KG1 (cell line): ENCODE measurements around the gene ETV3.

Experiments
- DNase-seq: peaks from one replicate; lab custom pipeline; 2025; lab: John Stamatoyannopoulos, UW

Gene ETV3

DNA sequence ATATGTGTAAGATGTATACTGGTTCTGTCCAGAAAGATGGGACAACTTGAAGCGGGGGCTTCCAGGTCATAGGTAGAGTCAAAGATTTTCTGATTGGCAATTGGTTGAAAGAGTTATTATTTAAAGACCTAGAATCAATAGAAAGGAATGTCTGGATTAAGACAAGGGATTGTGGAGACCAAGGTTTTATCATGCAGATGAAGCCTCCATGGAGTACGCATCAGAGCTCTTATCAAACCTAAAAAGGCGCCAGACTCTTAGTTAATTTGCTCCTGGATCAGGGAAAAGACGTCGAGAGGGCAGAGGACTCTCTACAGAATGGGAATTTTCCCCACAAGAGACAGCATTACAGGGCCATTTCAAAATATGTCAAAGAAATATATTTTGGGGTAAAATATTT is 23.7 kb upstream of the ETV3 start:
- DNase-seq = no peak

- DNase-seq = no peak
These were observed 20.8 kb upstream of the ETV3 start for GRCh38 chr1:157158967-157159366.

- no peak for DNase-seq
These were observed 19.5 kb upstream of the ETV3 start for GRCh38 chr1:157157501-157158190.

GRCh38 chr1:157156058-157156541 is 17.9 kb upstream of the ETV3 start:
- DNase-seq = peak; percentile 32

- no peak for DNase-seq
These were observed 17.5 kb upstream of the ETV3 start for GRCh38 chr1:157155658-157156057.

GRCh38 chr1:157154940-157155514 is 16.8 kb upstream of the ETV3 start:
- no peak for DNase-seq

- DNase-seq = no peak
These were observed 16.1 kb upstream of the ETV3 start for GRCh38 chr1:157154291-157154690.

DNA sequence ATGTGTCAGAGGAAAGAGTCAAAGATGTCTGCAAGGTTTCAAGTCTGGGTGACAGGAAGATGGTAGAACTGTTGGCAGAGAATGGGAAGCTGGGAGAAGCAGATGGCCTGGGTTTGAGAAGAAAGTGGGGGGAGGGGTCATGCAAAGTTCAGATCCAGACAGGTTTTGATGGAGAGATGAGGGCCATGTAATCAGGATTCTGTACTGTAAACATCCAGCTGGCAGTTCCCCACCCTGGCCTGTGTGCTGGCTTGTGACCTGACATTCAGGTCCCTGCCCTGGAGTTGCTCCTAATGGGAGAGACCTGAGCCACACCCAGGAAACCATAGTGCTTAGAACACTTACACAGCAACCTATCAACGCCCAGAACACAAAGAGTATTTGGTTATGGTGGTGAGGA is 15.6 kb upstream of the ETV3 start:
- no peak for DNase-seq

DNA sequence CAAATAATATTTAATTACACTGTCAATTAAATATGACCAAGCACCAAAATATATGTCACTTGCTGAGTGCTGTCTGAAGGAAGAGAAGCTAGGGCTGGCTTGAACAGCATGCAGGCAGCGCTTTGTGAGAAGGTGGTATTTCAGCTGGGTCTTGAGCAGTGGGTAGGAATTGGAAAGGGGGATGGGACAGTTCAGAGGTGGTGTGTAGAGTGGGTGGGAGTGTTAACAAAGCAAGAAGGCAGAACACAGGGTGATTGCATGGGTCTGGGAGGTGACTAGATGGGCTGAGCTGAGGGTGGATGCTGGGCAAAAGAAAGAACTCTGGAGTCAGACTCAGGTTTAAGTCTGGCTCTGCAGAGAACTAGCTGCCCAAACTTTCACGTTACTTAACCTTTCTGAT is 14.3 kb upstream of the ETV3 start:
- DNase-seq = no peak

DNA sequence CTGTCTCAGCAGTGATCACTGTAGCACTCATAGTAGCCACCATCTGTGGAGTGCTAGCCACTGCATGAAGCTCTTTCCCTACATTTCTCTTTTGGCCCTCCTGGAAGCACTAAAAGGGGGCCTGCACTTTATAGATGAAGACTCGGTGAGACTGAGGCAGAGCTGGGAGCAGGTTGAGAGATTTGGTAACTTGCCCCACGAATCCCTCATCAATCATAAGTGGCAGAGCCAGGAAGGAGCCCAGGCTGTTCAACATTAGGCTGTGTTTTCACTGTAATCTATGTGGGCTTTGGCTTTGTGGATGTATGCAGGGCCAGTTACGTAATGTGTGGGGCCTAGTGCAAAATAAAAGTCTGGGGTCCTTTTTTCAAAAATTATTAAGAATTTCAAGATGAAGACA is 13.3 kb upstream of the ETV3 start:
- DNase-seq = no peak

DNA sequence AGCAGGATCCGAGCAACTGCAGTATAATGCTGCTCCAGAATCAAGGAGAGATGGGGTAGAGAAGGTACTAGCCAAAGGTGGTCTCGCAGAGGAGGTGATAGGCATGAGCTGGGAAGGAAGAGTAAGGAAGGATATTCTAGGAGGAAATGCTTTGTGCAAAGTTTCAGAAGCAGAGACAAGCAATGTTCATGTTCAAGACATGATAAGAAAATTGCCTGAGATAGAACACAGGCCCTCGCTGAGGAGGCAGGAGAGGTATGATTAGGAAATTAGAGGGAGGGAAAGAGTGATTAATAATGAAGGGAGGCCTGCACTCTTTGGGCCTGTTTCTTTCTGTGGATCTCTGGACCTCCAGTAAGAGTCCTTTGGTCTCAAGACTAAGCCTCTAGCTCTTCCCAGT is 12.9 kb upstream of the ETV3 start:
- DNase-seq = no peak

GRCh38 chr1:157150631-157151030 is 12.4 kb upstream of the ETV3 start:
- no peak for DNase-seq

DNA sequence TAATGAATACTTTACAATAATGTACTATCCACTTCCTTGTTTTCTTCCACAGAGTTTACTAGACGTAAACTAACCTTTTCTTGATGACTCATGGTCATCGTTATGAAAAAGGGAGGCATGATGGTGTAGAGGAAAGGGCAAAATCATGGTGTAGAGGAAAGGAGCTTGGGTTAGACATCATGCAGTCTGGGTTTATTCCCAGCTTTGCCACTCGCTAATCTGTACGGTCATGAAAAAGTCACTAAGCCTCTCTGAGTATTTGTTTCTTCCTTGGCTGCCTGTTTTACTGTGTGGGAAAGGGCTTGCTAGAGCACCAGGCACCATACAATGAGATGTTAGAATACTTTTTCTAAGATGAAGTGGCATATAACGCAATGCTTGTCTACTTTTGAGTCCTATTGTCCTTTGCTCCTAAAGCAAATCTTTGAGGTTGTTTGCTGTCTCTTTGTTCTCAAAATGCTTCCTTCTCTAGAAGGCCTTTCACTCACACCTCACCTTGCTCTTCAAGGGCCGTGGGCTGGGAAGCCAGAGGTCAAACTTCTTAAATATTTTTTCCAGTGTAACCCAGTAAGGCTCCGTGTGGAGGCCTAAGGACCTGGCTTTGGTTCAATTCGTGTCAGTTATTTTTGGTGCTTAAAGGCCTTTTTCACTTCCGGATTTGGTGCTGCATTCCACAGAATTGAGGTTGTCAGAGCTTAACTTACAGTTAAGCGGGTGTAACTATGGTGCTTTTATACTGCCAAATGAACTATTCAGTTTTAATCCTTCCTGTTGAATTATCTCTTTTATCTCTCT is 9.9 kb upstream of the ETV3 start:
- DNase-seq = no peak

- DNase-seq = no peak
These were observed 8.8 kb upstream of the ETV3 start for GRCh38 chr1:157147037-157147436.

- DNase-seq = no peak
These were observed 8.0 kb upstream of the ETV3 start for GRCh38 chr1:157146244-157146643.

GRCh38 chr1:157145076-157145475 is 6.9 kb upstream of the ETV3 start:
- no peak for DNase-seq

DNA sequence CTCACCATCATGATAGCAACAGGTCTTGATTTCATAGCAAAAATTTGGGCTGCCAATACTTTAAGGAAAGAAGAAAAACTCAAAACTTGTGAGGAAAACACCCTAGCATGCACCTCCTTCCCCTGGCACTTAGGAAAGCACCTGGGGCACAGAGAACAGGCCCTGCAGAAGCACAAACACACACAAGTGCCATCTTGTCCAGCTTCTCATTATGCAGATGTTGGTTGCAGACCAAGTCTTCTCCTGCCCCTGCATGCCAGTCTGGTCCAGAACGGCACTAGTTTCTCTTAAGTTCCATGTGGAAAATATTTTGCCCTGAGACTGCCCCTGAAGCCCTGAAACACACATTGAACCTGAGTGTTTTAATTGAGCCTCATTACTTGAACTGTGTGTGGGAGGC is 6.3 kb upstream of the ETV3 start:
- DNase-seq = no peak

GRCh38 chr1:157142765-157143423 is 4.7 kb upstream of the ETV3 start:
- no peak for DNase-seq

- DNase-seq = no peak
These were observed 4.0 kb upstream of the ETV3 start for GRCh38 chr1:157142201-157142600.

- no peak for DNase-seq
These were observed 3.1 kb upstream of the ETV3 start for GRCh38 chr1:157141212-157141855.

- no peak for DNase-seq
These were observed 1.9 kb upstream of the ETV3 start for GRCh38 chr1:157140063-157140588.
